ENCODE measurements around the gene MTARC2.

DNA sequence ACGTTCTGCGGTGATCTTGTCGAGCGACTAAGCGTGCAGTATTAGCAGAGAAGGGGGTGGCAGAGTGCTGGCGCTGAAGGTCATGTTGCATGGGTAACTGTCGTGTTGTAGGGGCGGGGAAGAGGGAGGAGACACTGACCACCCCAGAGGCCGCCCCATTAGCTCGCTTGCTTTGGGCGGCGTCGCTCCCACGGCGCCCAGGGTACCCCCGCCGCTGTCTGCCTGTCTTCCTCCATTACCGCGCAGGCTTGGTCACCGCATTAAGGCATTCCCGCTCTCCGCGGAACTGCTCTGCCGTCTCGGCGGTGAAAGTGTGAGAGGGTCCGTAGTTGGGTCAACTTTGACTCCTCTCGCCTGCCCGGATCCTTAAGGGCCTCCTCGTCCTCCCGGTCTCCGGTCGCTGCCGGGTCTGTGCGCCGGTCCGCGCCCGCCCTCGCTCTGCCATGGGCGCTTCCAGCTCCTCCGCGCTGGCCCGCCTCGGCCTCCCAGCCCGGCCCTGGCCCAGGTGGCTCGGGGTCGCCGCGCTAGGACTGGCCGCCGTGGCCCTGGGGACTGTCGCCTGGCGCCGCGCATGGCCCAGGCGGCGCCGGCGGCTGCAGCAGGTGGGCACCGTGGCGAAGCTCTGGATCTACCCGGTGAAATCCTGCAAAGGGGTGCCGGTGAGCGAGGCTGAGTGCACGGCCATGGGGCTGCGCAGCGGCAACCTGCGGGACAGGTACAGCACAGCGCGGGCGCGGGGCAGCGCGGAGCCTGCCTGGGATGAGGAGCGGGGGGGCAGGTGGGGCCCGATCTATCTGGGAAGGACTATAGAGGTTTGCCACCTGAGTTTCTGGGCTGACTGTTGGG is at the start of gene MTARC2:
- TF ChIP-seq, protein P1, sequence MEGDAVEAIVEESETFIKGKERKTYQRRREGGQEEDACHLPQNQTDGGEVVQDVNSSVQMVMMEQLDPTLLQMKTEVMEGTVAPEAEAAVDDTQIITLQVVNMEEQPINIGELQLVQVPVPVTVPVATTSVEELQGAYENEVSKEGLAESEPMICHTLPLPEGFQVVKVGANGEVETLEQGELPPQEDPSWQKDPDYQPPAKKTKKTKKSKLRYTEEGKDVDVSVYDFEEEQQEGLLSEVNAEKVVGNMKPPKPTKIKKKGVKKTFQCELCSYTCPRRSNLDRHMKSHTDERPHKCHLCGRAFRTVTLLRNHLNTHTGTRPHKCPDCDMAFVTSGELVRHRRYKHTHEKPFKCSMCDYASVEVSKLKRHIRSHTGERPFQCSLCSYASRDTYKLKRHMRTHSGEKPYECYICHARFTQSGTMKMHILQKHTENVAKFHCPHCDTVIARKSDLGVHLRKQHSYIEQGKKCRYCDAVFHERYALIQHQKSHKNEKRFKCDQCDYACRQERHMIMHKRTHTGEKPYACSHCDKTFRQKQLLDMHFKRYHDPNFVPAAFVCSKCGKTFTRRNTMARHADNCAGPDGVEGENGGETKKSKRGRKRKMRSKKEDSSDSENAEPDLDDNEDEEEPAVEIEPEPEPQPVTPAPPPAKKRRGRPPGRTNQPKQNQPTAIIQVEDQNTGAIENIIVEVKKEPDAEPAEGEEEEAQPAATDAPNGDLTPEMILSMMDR (IDR thresholded peaks at IDR 0.05), result no peak
- TF ChIP-seq EZH2phosphoT487 (IDR thresholded peaks at IDR 0.05) (no peak), EZH2 (IDR thresholded peaks at IDR 0.05) (peak; percentile 81)
